ENCODE results near the gene RAET1E.

Gene RAET1E

DNA sequence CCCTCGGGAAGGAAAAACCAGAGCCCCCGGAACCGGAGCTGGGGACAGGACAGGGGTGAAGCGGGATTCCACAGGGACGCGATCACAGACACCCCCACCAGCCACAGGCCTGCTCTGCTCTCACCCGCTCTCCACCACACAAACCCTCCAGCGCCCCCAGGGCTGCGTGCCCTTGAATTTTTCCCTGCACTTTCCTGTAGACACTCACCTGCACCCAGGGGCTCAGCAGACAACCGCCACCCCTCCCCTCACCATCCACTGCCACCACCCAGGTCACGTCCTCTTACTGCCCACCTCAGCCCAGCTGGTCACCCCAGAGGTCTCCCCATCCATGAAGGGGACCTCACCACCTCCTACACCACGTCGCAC is 44.5 kb upstream of the RAET1E start:
- Histone ChIP-seq H3K27me3 (ENCODE audit: low read length) (no peaks in the 10 kb centered on the region), H3K4me3 (ENCODE audit: insufficient read depth, low read length, poor library complexity, severe bottlenecking) (peak overlapping the region; percentile 68), H3K27ac (ENCODE audit: low read depth, low read length) (no peak overlapping the region), H3K9me2 (replicated peaks; ENCODE audit: insufficient read depth, low read length) (no peaks in the 10 kb centered on the region), H3K9ac (ENCODE audit: low read length) (peak overlapping the region; percentile 62), H3K4me2 (ENCODE audit: low read depth, low read length, poor library complexity, severe bottlenecking) (peak overlapping the region; percentile 81), H3K9me3 (ENCODE audit: insufficient read depth, low read length) (no peaks in the 10 kb centered on the region), H3K36me3 (ENCODE audit: low read length) (no peaks in the 10 kb centered on the region), H3F3A (ENCODE audit: insufficient read depth) (no peaks in the 10 kb centered on the region; the same call in 1 of the 2 replicates), H4K20me1 (ENCODE audit: low read depth, low read length) (no peaks in the 10 kb centered on the region), H2AFZ (ENCODE audit: low read depth, low read length, severe bottlenecking) (peak overlapping the region; percentile 93), H3K79me2 (ENCODE audit: insufficient read depth, low read length) (no peaks in the 10 kb centered on the region)
- no peak for TF ChIP-seq EZH2phosphoT487 (conservative IDR thresholded peaks at IDR 0.05; ENCODE audit: low read length)
- TF ChIP-seq, protein P1, sequence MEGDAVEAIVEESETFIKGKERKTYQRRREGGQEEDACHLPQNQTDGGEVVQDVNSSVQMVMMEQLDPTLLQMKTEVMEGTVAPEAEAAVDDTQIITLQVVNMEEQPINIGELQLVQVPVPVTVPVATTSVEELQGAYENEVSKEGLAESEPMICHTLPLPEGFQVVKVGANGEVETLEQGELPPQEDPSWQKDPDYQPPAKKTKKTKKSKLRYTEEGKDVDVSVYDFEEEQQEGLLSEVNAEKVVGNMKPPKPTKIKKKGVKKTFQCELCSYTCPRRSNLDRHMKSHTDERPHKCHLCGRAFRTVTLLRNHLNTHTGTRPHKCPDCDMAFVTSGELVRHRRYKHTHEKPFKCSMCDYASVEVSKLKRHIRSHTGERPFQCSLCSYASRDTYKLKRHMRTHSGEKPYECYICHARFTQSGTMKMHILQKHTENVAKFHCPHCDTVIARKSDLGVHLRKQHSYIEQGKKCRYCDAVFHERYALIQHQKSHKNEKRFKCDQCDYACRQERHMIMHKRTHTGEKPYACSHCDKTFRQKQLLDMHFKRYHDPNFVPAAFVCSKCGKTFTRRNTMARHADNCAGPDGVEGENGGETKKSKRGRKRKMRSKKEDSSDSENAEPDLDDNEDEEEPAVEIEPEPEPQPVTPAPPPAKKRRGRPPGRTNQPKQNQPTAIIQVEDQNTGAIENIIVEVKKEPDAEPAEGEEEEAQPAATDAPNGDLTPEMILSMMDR (IDR thresholded peaks at IDR 0.05; ENCODE audit: insufficient read depth, low read length, poor library complexity, severe bottlenecking) = no peak

DNA sequence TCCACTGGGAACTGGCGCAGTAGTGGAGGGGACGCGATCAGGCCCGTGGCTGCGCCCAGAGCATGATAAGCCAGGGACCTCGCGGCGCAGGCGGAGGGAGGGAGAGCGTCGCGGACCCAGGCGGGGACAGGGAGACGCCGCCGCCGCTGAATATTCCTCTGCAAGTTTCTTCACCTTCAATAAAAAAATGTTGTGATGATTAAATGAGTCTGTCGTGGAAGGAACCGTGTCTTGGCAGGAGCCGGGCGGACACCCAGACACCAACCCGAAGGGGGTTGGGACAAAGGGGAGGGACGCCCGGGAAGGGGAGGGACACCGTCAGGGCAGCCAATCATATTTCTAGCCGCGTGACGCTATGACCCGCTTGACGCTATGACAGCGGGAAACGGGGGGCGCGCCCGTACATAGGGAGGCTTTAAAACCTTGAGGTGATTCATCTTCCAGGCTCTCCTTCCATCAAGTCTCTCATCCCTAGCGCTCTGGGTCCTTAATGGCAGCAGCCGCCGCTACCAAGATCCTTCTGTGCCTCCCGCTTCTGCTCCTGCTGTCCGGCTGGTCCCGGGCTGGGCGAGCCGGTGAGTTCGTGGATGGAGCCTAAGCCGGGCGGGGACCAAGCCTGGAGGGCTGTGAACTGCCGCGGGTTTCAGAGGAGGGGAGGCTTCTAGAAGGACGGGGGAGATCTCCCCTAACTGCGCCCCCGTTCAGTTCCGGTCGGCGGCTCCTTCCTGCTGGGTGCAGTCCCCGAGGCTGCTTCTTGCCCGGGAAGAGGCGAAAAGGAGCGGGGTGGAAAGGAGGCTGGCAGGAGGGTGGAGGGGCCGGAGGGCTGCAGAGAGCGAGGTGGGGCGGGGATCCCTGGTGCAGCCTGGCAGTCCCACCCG is 43.9 kb upstream of the RAET1E start, which contains the start of gene ULBP2:
Gene ULBP2, plus strand, starts transcription at position 432 of the 878 bp plus-strand sequence. Its CDS starts 59 bp downstream, at position 491.
- H3K36me3 ChIP-seq (ENCODE audit: low read length) = no peaks in the 10 kb centered on the region
- H3K9ac ChIP-seq (ENCODE audit: low read length) = peak within 1 kb of the TSS; percentile 62
- H3K4me3 ChIP-seq (ENCODE audit: insufficient read depth, low read length, poor library complexity, severe bottlenecking) = peak within 1 kb of the TSS; percentile 68
- no peaks in the 10 kb centered on the region for H3K9me3 ChIP-seq (ENCODE audit: insufficient read depth, low read length)
- no peak within 1 kb of the TSS for H3K27ac ChIP-seq (ENCODE audit: low read depth, low read length)
- no peaks in the 10 kb centered on the region for H3K9me2 ChIP-seq (replicated peaks; ENCODE audit: insufficient read depth, low read length)
- H3K27me3 ChIP-seq (ENCODE audit: low read length) = no peaks in the 10 kb centered on the region
- H4K20me1 ChIP-seq (ENCODE audit: low read depth, low read length) = no peaks in the 10 kb centered on the region
- H3K79me2 ChIP-seq (ENCODE audit: insufficient read depth, low read length) = no peaks in the 10 kb centered on the region
- H3K4me2 ChIP-seq (ENCODE audit: low read depth, low read length, poor library complexity, severe bottlenecking) = peak within 1 kb of the TSS; percentile 81
- H2AFZ ChIP-seq (ENCODE audit: low read depth, low read length, severe bottlenecking) = peak within 1 kb of the TSS; percentile 93
- H3F3A ChIP-seq (ENCODE audit: insufficient read depth) = no peaks in the 10 kb centered on the region; the same call in 1 of the 2 replicates
- no peak for TF ChIP-seq EZH2phosphoT487 (conservative IDR thresholded peaks at IDR 0.05; ENCODE audit: low read length)
- TF ChIP-seq, protein P1 (IDR thresholded peaks at IDR 0.05; ENCODE audit: insufficient read depth, low read length, poor library complexity, severe bottlenecking) = no peak

DNA sequence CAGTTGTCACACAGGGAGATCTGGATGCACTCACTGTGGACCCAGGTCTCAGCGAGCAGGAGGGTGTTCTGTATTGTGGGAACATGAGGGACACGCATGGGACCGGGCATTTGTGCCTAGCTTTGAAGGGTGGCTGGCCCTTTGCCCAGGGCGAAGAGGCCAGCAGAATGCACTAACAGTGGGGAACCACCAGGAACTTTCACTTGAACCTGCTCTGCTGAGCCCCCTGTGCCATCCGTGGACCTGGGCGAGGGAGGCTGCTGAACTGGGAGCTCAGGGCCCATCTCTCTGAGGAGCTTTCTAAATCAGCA is 42.7 kb upstream of the RAET1E start:
- Histone ChIP-seq H3K27ac (ENCODE audit: low read depth, low read length) (no peak overlapping the region), H3F3A (ENCODE audit: insufficient read depth) (no peaks in the 10 kb centered on the region; the same call in 1 of the 2 replicates), H3K4me2 (ENCODE audit: low read depth, low read length, poor library complexity, severe bottlenecking) (no peak overlapping the region), H3K9me3 (ENCODE audit: insufficient read depth, low read length) (no peaks in the 10 kb centered on the region), H3K79me2 (ENCODE audit: insufficient read depth, low read length) (no peaks in the 10 kb centered on the region), H3K27me3 (ENCODE audit: low read length) (no peaks in the 10 kb centered on the region), H2AFZ (ENCODE audit: low read depth, low read length, severe bottlenecking) (no peak overlapping the region), H3K36me3 (ENCODE audit: low read length) (no peaks in the 10 kb centered on the region), H3K4me3 (ENCODE audit: insufficient read depth, low read length, poor library complexity, severe bottlenecking) (no peak overlapping the region), H3K9ac (ENCODE audit: low read length) (no peak overlapping the region), H3K9me2 (replicated peaks; ENCODE audit: insufficient read depth, low read length) (no peaks in the 10 kb centered on the region), H4K20me1 (ENCODE audit: low read depth, low read length) (no peaks in the 10 kb centered on the region)
- TF ChIP-seq EZH2phosphoT487 (conservative IDR thresholded peaks at IDR 0.05; ENCODE audit: low read length) = no peak
- TF ChIP-seq, protein P1 (IDR thresholded peaks at IDR 0.05; ENCODE audit: insufficient read depth, low read length, poor library complexity, severe bottlenecking) = no peak

Data from SU-DHL-6 (cell line).